Lung (tissue), 12 donors: ENCODE data around the gene MAP7. TPM values are rescaled to one million over a fixed set of nuclear protein-coding genes. Genes with fewer than 3 reads are reported as not detected.

Source experiments
- ATAC-seq: fragments of 200-7000 bp; cut with Tn5 transposase; one replicate; pipeline ENCODE4 v1.9.1; 2020; ENCODE audit warnings: moderate number of reproducible peaks; ENCODE audit not compliant: insufficient read depth, low FRiP score
- DNase-seq, 3 donors: peaks; one replicate each; pipeline ENCODE4 v3.0.0-alpha.2; 2013 to 2017
- H3K27ac ChIP-seq, 2 donors: one replicate each; pipeline ENCODE4 v1.5.1; 2013; ENCODE audit warnings: mild to moderate bottlenecking in 2 of 2, moderate library complexity in 2 of 2, control low read depth in 1 of 2, inconsistent platforms in 1 of 2, low read depth in 1 of 2, low read length in 1 of 2
- H3K27me3 ChIP-seq, 3 donors: one replicate each; pipeline ENCODE4 v1.5.1; 2013; ENCODE audit warnings: low read length in 2 of 3; ENCODE audit not compliant: control insufficient read depth in 3 of 3, insufficient read depth in 3 of 3
- H3K36me3 ChIP-seq, 4 donors: one replicate each; pipeline ENCODE4 v1.5.1; 2013; ENCODE audit warnings: low read length in 4 of 4, mild to moderate bottlenecking in 1 of 4, moderate library complexity in 1 of 4; ENCODE audit not compliant: control insufficient read depth in 4 of 4, insufficient read depth in 4 of 4
- H3K4me1 ChIP-seq, 5 donors: one replicate each; pipeline ENCODE4 v1.5.1; 2013; ENCODE audit warnings: low read length in 5 of 5, mild to moderate bottlenecking in 2 of 5, moderate library complexity in 1 of 5; ENCODE audit not compliant: control insufficient read depth in 5 of 5, insufficient read depth in 5 of 5
- H3K4me3 ChIP-seq: one replicate; pipeline ENCODE4 v1.5.1; 2013; ENCODE audit warnings: mild to moderate bottlenecking, control low read depth, moderate library complexity
- H3K9ac ChIP-seq, 2 donors: one replicate each; pipeline ENCODE4 v1.5.1; 2013; ENCODE audit warnings: low read length in 2 of 2, control low read depth in 1 of 2; ENCODE audit not compliant: insufficient read depth in 1 of 2
- H3K9me3 ChIP-seq, 4 donors: one replicate each; pipeline ENCODE4 v1.5.1; 2013; ENCODE audit warnings: low read length in 3 of 4, mild to moderate bottlenecking in 1 of 4, moderate library complexity in 1 of 4; ENCODE audit not compliant: control insufficient read depth in 4 of 4, insufficient read depth in 3 of 4
- CTCF ChIP-seq: IDR thresholded peaks from 2 replicates; pipeline ENCODE4 v1.5.1; 2012; ENCODE audit warnings: mild to moderate bottlenecking; ENCODE audit errors: control extremely low read depth, extremely low read depth
- WGBS, 2 donors: extraction: QIAGEN DNeasy Blood & Tissue Kit; methylation state at CpG; one replicate each; pipeline ENCODE4 v1.1.7; 2013; 5-methylcytosine and 5-hydroxymethylcytosine counted together
- polyA plus RNA-seq, 2 donors: library from polyadenylated mRNA; stranded (reverse); fragments of 200-250 nt; gene quantifications; one replicate each; pipeline ENCODE4 v1.2.1, GENCODE V29; 2013
- total RNA-seq, 2 donors: library from RNA; depleted of rRNA in 1 of 2; stranded (reverse); fragments of >200 nt in 1 of 2; gene quantifications; one replicate each; pipeline ENCODE4 v1.2.1, GENCODE V29; 2014 to 2021
- donor health status: control.
- donor health status: control.
- donor health status: Bipolar disorder and iron deficiency.
- donor health status: healthy.
- donor health status: DM: yes; HTN: yes; CAD: no.

Gene MAP7
- total and polyA plus RNA-seq, 4 donors, result 8.4 to 23.4 (median 12.3) TPM

DNA sequence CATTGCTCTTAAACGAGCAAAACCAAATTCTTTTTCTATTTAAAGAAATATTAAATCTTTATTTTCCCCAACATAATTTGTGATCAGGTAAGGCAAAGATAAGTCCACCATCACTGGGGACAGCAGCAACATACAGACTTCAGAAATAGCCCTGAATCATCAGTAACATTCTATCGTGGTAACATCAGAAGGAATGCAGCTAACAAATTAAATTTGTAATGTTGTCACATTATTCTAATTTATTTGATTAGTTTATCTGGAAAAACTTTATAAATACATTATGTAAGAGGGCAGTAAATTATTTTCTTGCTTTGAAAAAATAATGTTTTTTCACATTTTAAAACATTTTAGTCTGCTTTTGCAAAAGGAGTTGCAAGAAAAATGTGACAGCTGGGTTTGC is 206.9 kb downstream of the MAP7 start:
- H3K27ac ChIP-seq, result no peak overlapping the region
- no peaks in the 10 kb centered on the region for H3K9me3 ChIP-seq
- H3K4me1 ChIP-seq, result peaks cover 0 to 5% (median 0%) of the 10 kb centered on the region in 5 donors
- ATAC-seq (no peak), DNase-seq (peak in 1 of 3 donors; percentile 46)
- H3K36me3 ChIP-seq, result peaks cover 0 to 5% (median 0%) of the 10 kb centered on the region in 4 donors
- H3K27me3 ChIP-seq, result no peaks in the 10 kb centered on the region
- H3K4me3 ChIP-seq, result no peak overlapping the region
- no peak overlapping the region for H3K9ac ChIP-seq
- TF ChIP-seq CTCF, result no peak
- 67 to 80% methylated on average over 2 of the region's 2 CpGs for WGBS, 2 donors

DNA sequence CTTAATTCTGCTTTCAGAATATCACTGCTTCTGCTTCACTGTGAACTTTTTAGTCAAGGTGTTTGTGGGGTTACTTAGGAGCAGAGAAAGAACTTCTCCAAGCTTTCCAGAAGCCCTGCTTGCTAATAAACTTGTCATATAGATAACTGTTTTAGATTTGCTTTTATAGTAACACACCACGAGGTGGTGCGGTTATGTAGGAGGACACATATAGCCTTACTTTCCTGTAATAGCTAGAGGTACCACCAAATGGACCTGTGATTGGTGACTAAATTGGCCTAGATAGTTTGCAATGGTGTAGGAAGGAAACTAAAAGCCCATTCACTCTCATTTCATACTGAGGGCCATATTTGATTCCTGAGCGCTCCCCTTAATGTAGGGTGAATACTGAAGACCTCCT is 208.3 kb downstream of the MAP7 start:
- Histone ChIP-seq H3K27ac (no peak overlapping the region), H3K36me3 (peaks cover 0 to 5% (median 0%) of the 10 kb centered on the region in 4 donors), H3K4me3 (no peak overlapping the region), H3K9ac (no peak overlapping the region), H3K27me3 (no peaks in the 10 kb centered on the region), H3K9me3 (no peaks in the 10 kb centered on the region), H3K4me1 (peaks cover 0 to 13% (median 0%) of the 10 kb centered on the region in 5 donors)
- 93 to 96% methylated on average over 3 of the region's 3 CpGs for WGBS, 2 donors
- ATAC-seq (no peak), DNase-seq (no peak)
- TF ChIP-seq CTCF, result no peak

DNA sequence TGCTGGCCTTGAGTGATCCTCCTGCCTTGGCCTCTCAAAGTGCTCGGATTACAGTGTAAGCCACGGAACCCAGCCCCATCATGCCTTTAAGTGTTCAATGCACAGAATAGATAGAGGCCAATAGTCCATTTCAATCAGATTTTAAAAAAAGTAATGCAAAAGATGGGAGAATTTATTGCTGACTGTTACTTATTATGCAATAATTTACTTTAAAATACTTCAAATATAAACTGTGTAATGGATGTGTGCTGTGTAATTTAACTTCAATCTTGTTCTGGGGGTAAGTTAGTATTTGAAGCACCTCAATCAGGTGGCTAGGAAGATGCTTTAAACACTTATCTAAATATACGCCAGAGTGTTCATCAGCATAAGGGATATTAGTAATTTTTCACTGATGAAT is 208.9 kb downstream of the MAP7 start:
- DNase-seq, result no peak
- no peak overlapping the region for H3K9ac ChIP-seq
- no peak overlapping the region for H3K4me3 ChIP-seq
- H3K4me1 ChIP-seq, result peaks cover 0 to 19% (median 0%) of the 10 kb centered on the region in 5 donors
- H3K36me3 ChIP-seq, result peaks cover 0 to 5% (median 0%) of the 10 kb centered on the region in 4 donors
- no peaks in the 10 kb centered on the region for H3K9me3 ChIP-seq
- H3K27ac ChIP-seq, result no peak overlapping the region
- TF ChIP-seq CTCF, result no peak
- no peak for ATAC-seq
- no peaks in the 10 kb centered on the region for H3K27me3 ChIP-seq
- 96 to 99% methylated on average over 3 of the region's 3 CpGs for WGBS, 2 donors

DNA sequence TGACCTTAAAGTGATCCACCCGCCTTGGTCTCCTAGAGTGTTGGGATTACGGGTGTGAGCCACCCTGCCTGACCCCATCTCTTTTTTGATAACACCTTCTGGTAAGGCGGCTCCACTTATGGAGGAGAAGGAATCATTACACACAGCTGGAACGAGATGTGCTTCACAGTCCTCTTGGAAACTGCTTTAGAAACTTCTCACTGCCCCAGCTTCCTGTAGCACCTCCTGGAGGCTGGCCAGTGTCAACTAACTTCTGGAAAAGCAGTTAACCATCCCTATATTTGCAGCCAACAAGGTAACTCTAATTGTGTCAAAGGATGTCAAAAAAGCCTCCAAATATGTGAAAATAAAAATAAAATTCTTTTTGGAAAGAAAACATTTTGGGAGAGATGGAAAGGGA is 211.7 kb downstream of the MAP7 start:
- no peak for TF ChIP-seq CTCF
- whole genome bisulfite sequencing, 2 donors, result 72 to 83% methylated on average over 4 of the region's 4 CpGs
- H3K27ac ChIP-seq, result no peak overlapping the region
- H3K9me3 ChIP-seq, result no peaks in the 10 kb centered on the region
- DNase-seq, result no peak
- no peaks in the 10 kb centered on the region for H3K27me3 ChIP-seq
- no peak overlapping the region for H3K9ac ChIP-seq
- H3K4me1 ChIP-seq, result peaks cover 0 to 26% (median 0%) of the 10 kb centered on the region in 5 donors
- ATAC-seq, result peak; percentile 41
- no peak overlapping the region for H3K4me3 ChIP-seq
- no peaks in the 10 kb centered on the region for H3K36me3 ChIP-seq
